ENCODE results near the gene ARID5A. TPM values are rescaled to one million over a fixed set of nuclear protein-coding genes. Genes with fewer than 3 reads are reported as not detected.

ARID5A gene
- total RNA-seq, 1 donor, result 7.8 TPM

- no peak overlapping the region for H3K4me3 ChIP-seq (ENCODE audit: low read depth, low read length)
- DNase-seq (ENCODE audit: low read depth), result peak; percentile 26
- no peak for TF ChIP-seq CTCF (IDR thresholded peaks at IDR 0.05; ENCODE audit: insufficient read depth, low read length)
Observed at GRCh38 chr2:96591054-96591453, 54.5 kb downstream of the ARID5A start.

DNA sequence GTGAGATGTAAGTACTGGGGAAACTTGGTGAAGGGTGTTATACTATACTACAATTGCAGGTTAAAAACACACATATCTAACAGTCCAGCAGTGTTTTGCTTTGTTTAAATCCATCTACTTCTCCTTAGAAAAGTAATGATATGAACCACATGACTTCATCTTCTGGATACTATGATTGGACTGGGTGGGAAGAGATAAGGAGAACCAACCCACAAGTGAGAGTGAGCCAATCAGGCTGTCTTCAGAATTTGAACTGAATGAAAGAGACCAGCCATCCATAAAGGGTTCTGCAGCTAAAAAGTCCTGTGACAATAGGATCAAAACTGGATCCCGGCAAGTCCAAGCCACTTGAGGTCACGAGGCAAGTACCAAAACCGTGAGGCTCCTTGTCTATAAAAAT lies 54.9 kb downstream of the ARID5A start:
- no peak for TF ChIP-seq CTCF (IDR thresholded peaks at IDR 0.05; ENCODE audit: insufficient read depth, low read length)
- DNase-seq (ENCODE audit: low read depth), result no peak
- H3K4me3 ChIP-seq (ENCODE audit: low read depth, low read length), result no peak overlapping the region

GRCh38 chr2:96594282-96594681 lies 57.7 kb downstream of the ARID5A start:
- TF ChIP-seq CTCF (IDR thresholded peaks at IDR 0.05; ENCODE audit: insufficient read depth, low read length), result no peak
- DNase-seq (ENCODE audit: low read depth), result no peak
- H3K4me3 ChIP-seq (ENCODE audit: low read depth, low read length), result no peak overlapping the region

- no peak for TF ChIP-seq CTCF (IDR thresholded peaks at IDR 0.05; ENCODE audit: insufficient read depth, low read length)
- no peak overlapping the region for H3K4me3 ChIP-seq (ENCODE audit: low read depth, low read length)
- no peak for DNase-seq (ENCODE audit: low read depth)
Observed at GRCh38 chr2:96594691-96595152, 58.2 kb downstream of the ARID5A start.

DNA sequence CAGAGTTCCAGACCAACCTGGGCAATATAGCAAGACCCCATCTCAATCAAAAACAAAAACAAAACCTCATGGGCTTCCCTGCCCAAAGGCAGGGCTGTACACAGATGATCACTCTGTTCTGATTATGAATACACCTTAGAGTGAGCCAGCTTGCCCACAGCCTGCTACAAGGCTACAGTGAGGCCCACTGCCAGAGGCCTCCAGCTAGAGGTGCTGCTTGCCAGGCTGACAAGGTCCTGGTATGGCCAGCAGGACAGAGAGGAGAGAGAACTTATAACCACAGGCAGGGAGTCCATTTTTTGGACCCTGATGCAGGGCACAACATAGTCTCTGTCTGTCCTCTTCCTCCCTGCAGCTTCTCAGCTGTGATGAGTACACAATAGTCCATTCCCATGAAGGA lies 60.0 kb downstream of the ARID5A start:
- no peak for TF ChIP-seq CTCF (IDR thresholded peaks at IDR 0.05; ENCODE audit: insufficient read depth, low read length)
- no peak overlapping the region for H3K4me3 ChIP-seq (ENCODE audit: low read depth, low read length)
- DNase-seq (ENCODE audit: low read depth), result no peak

DNA sequence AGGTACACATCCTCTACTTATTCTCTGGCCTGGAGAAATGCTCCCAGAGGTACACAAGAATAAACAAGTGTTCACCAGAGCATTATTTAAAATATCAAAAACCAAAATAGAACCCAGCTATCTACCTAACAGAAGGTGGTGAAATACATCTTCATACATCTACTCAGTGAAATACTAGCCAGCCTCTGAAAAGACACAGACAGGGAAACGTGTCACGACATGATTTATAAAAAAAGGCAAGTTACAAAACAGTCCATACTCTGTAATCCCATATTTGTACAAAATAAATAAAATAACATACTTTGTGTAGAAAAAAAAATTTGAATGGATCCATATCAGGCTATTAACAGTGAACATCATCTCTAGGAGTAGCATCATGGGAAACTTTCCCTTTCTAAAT lies 63.4 kb downstream of the ARID5A start:
- TF ChIP-seq CTCF (IDR thresholded peaks at IDR 0.05; ENCODE audit: insufficient read depth, low read length), result no peak
- H3K4me3 ChIP-seq (ENCODE audit: low read depth, low read length), result no peak overlapping the region
- DNase-seq (ENCODE audit: low read depth), result no peak

Data from fibroblast of the aortic adventitia (primary cell).